ENCODE measurements around the gene ADGRF3. TPM values are rescaled to one million over a fixed set of nuclear protein-coding genes. Genes with fewer than 3 reads are reported as not detected.
"Not testable (repeated sequence)": the region's sequence is repeated elsewhere in the genome, so short reads cannot be mapped to it uniquely, and the experiment has no call there.

ADGRF3 gene
- total and polyA plus RNA-seq, 5 experiments from 2014 or later = 0.09 to 1.5 (median 1.2) TPM

- Mint-ChIP-seq H3K9me3 (no peaks in the 10 kb centered on the region), H3K4me3 (peak within 1 kb of the TSS; percentile 97 to 100 (median 100)), H3K27me3 (no peaks in the 10 kb centered on the region), H3K36me3 (peaks cover 0 to 7% (median 0%) of the 10 kb centered on the region in 3 donors), H3K4me1 (peaks cover 20 to 53% (median 39%) of the 10 kb centered on the region in 4 donors), H3K27ac (peak within 1 kb of the TSS; percentile 98 to 100 (median 99))
- POLR2A ChIA-PET = interaction anchor here (0.7 to 3.8 kb wide), 9 partner anchors 8 to 467 kb away, joined by 3 to 20 read pairs (median 6); partner anchors contain the start of genes ASXL2, HADHA, HADHB and RAB10
- peak; percentile 92 to 93 for ATAC-seq
- peak; percentile 98 to 100 (median 100) for DNase-seq
Measured at GRCh38 chr2:26345545-26346453, 790 bp downstream of the ADGRF3 start, which contains the start of gene SELENOI. SELENOI (plus strand) TSS chr2:26346143; CDS start chr2:26346233, 90 bp downstream.

- Mint-ChIP-seq H3K36me3 (peaks cover 0 to 7% (median 0%) of the 10 kb centered on the region in 3 donors), H3K27ac (peak overlapping the region; percentile 98 to 100 (median 99)), H3K27me3 (no peaks in the 10 kb centered on the region), H3K4me3 (peak overlapping the region; percentile 97 to 100 (median 100)), H3K4me1 (peaks cover 18 to 49% (median 37%) of the 10 kb centered on the region in 4 donors), H3K9me3 (no peaks in the 10 kb centered on the region)
- ATAC-seq (peak in 1 of 2 donors; percentile 0), DNase-seq (no peak)
- POLR2A ChIA-PET = interaction anchor here (0.7 to 3.8 kb wide), 8 partner anchors 8 to 467 kb away, joined by 3 to 20 read pairs (median 7); partner anchors contain the start of genes ASXL2, HADHA, HADHB and RAB10
Measured at GRCh38 chr2:26345283-26345544, 1.4 kb downstream of the ADGRF3 start.

GRCh38 chr2:26344581-26345282, 1.9 kb downstream of the ADGRF3 start:
- H3K4me1 Mint-ChIP-seq = peaks cover 18 to 46% (median 36%) of the 10 kb centered on the region in 4 donors
- no peak for ATAC-seq
- no peaks in the 10 kb centered on the region for H3K27me3 Mint-ChIP-seq
- peaks cover 0 to 10% (median 0%) of the 10 kb centered on the region in 3 donors for H3K36me3 Mint-ChIP-seq
- no peaks in the 10 kb centered on the region for H3K9me3 Mint-ChIP-seq
- POLR2A ChIA-PET = interaction anchor here (1.3 to 3.8 kb wide), 5 partner anchors 45 to 466 kb away, joined by 4 to 20 read pairs (median 11); partner anchors contain the start of genes ASXL2, HADHA, HADHB and RAB10
- H3K27ac Mint-ChIP-seq = peak overlapping the region; percentile 98 to 100 (median 99)
- H3K4me3 Mint-ChIP-seq = peak overlapping the region; percentile 97 to 100 (median 100)
- peak in 1 of 10 donors; percentile 17 for DNase-seq

DNA sequence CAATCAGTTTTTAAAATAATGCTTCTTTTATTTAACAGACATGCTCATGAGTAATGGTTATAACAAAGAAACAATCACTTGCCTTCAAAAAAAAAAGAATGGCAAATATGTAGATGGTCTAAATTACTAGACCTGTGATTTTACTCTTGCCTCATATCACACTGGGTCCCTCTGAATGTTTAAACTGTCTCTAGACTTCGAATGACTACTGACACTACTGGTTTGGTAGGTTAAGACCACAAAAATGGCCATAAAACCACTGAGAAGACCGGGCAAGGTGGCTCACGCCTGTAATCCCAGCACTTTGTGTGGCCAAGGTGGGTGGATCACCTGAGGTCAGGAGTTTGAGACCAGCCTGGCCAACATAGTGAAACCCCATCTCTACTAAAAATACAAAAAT, 5.8 kb downstream of the ADGRF3 start:
- Mint-ChIP-seq H3K27ac (peak overlapping the region in 1 of 10 donors; percentile 25), H3K4me3 (no peak overlapping the region), H3K36me3 (peaks cover 0 to 12% (median 0%) of the 10 kb centered on the region in 3 donors), H3K27me3 (no peaks in the 10 kb centered on the region), H3K4me1 (peaks cover 12 to 21% (median 16%) of the 10 kb centered on the region in 4 donors), H3K9me3 (no peaks in the 10 kb centered on the region)
- no peak for DNase-seq
- POLR2A ChIA-PET = no interaction called here
- ATAC-seq = no peak

GRCh38 chr2:26337298-26337697, 9.3 kb downstream of the ADGRF3 start:
- no peaks in the 10 kb centered on the region for H3K27me3 Mint-ChIP-seq
- POLR2A ChIA-PET = interaction anchor here (1.3 kb wide), 1 partner anchor 8 kb away, joined by 6 read pairs; the partner anchor contains the start of gene SELENOI
- H3K36me3 Mint-ChIP-seq = peaks cover 0 to 12% (median 0%) of the 10 kb centered on the region in 3 donors
- H3K4me1 Mint-ChIP-seq = peaks cover 0 to 6% (median 0%) of the 10 kb centered on the region in 4 donors
- no peak overlapping the region for H3K27ac Mint-ChIP-seq
- H3K9me3 Mint-ChIP-seq = no peaks in the 10 kb centered on the region
- ATAC-seq (no peak), DNase-seq (no peak)
- H3K4me3 Mint-ChIP-seq = no peak overlapping the region

GRCh38 chr2:26336719-26337118, 9.9 kb downstream of the ADGRF3 start:
- ATAC-seq = no peak
- Mint-ChIP-seq H3K36me3 (peaks cover 0 to 12% (median 0%) of the 10 kb centered on the region in 3 donors), H3K27ac (no peak overlapping the region), H3K4me1 (peaks cover 0 to 6% (median 0%) of the 10 kb centered on the region in 4 donors), H3K4me3 (no peak overlapping the region), H3K27me3 (no peaks in the 10 kb centered on the region), H3K9me3 (no peaks in the 10 kb centered on the region)
- no peak for DNase-seq
- POLR2A ChIA-PET = interaction anchor here (1.3 kb wide), 1 partner anchor 9 kb away, joined by 6 read pairs; the partner anchor contains the start of gene SELENOI

DNA sequence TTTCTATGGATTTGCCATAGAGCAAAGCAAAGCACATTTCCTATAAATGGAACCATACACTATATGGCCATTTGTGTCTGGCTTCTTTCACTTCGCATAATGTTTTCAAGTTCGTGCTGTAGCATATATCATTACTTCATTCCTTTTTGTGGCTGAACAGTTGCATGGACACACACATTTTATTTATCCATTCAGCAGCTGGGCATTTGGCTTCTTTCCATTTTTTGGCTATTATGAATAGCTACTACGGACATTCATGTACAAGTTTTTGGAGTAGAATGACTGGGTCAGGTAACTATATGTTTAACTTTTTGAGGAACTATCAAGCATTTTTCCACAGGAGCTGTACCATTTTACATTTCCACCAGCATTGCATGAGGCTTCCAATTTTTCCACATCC, 11.4 kb downstream of the ADGRF3 start:
- no peaks in the 10 kb centered on the region for H3K9me3 Mint-ChIP-seq
- POLR2A ChIA-PET = no interaction called here
- H3K4me3 Mint-ChIP-seq = no peak overlapping the region
- ATAC-seq = no peak
- DNase-seq = no peak
- H3K27ac Mint-ChIP-seq = no peak overlapping the region
- peaks cover 0 to 7% (median 0%) of the 10 kb centered on the region in 3 donors for H3K36me3 Mint-ChIP-seq
- no peaks in the 10 kb centered on the region for H3K27me3 Mint-ChIP-seq
- H3K4me1 Mint-ChIP-seq = peaks cover under 1 to 8% (median 2%) of the 10 kb centered on the region in 4 donors

- H3K36me3 Mint-ChIP-seq = no peaks in the 10 kb centered on the region
- H3K27ac Mint-ChIP-seq = peak overlapping the region in 2 of 10 donors; percentile 79
- H3K27me3 Mint-ChIP-seq = no peaks in the 10 kb centered on the region
Measured at GRCh38 chr2:26333293-26333692, 13.3 kb downstream of the ADGRF3 start.

GRCh38 chr2:26331321-26331720, 15.3 kb downstream of the ADGRF3 start:
- H3K4me3 Mint-ChIP-seq, H3K36me3 Mint-ChIP-seq, H3K27ac Mint-ChIP-seq, H3K9me3 Mint-ChIP-seq, DNase-seq, H3K27me3 Mint-ChIP-seq, POLR2A ChIA-PET, ATAC-seq: not testable (repeated sequence)
- H3K4me1 Mint-ChIP-seq = peaks cover 7 to 12% (median 8%) of the 10 kb centered on the region in 4 donors

More at GRCh38 chr2:26333293-26333692, 13.3 kb downstream of the ADGRF3 start:
- ATAC-seq (no peak), DNase-seq (no peak)
- H3K4me1 Mint-ChIP-seq = peaks cover 7 to 12% (median 8%) of the 10 kb centered on the region in 4 donors
- H3K4me3 Mint-ChIP-seq = no peak overlapping the region
- POLR2A ChIA-PET = interaction anchor here (0.6 kb wide), 1 partner anchor 1748 kb away, joined by 3 read pairs; no protein-coding TSS in a partner anchor
- no peaks in the 10 kb centered on the region for H3K9me3 Mint-ChIP-seq

GRCh38 chr2:26330604-26331003, 16.0 kb downstream of the ADGRF3 start:
- POLR2A ChIA-PET = no interaction called here
- Mint-ChIP-seq H3K4me3 (no peak overlapping the region), H3K9me3 (no peaks in the 10 kb centered on the region), H3K27ac (no peak overlapping the region), H3K4me1 (peaks cover 7 to 9% (median 8%) of the 10 kb centered on the region in 4 donors), H3K27me3 (no peaks in the 10 kb centered on the region), H3K36me3 (no peaks in the 10 kb centered on the region)
- no peak for ATAC-seq
- DNase-seq = no peak

- H3K27me3 Mint-ChIP-seq = no peaks in the 10 kb centered on the region
- H3K4me1 Mint-ChIP-seq = peaks cover 7 to 9% (median 8%) of the 10 kb centered on the region in 4 donors
- peak overlapping the region in 2 of 10 donors; percentile 12 to 29 for H3K4me3 Mint-ChIP-seq
- H3K9me3 Mint-ChIP-seq = no peaks in the 10 kb centered on the region
- ATAC-seq (peak; percentile 99 to 100), DNase-seq (peak; percentile 61 to 89 (median 74))
- no peaks in the 10 kb centered on the region for H3K36me3 Mint-ChIP-seq
- peak overlapping the region in 5 of 10 donors; percentile 7 to 69 (median 23) for H3K27ac Mint-ChIP-seq
- POLR2A ChIA-PET = no interaction called here
Measured at GRCh38 chr2:26330114-26330549, 16.5 kb downstream of the ADGRF3 start.

GRCh38 chr2:26329083-26329482, 17.5 kb downstream of the ADGRF3 start:
- H3K9me3 Mint-ChIP-seq, H3K27ac Mint-ChIP-seq, H3K27me3 Mint-ChIP-seq, H3K36me3 Mint-ChIP-seq, POLR2A ChIA-PET, DNase-seq, H3K4me3 Mint-ChIP-seq, ATAC-seq, H3K4me1 Mint-ChIP-seq: not testable (repeated sequence)

All from naive thymus-derived CD8-positive, alpha-beta T cell (primary cell).